ENCODE data around the gene PPARD. TPM values are rescaled to one million over a fixed set of nuclear protein-coding genes. Genes with fewer than 3 reads are reported as not detected.

PPARD gene
- total and polyA plus RNA-seq, 2 donors from 2014 or later, result 13.2 to 24.4 TPM

DNA sequence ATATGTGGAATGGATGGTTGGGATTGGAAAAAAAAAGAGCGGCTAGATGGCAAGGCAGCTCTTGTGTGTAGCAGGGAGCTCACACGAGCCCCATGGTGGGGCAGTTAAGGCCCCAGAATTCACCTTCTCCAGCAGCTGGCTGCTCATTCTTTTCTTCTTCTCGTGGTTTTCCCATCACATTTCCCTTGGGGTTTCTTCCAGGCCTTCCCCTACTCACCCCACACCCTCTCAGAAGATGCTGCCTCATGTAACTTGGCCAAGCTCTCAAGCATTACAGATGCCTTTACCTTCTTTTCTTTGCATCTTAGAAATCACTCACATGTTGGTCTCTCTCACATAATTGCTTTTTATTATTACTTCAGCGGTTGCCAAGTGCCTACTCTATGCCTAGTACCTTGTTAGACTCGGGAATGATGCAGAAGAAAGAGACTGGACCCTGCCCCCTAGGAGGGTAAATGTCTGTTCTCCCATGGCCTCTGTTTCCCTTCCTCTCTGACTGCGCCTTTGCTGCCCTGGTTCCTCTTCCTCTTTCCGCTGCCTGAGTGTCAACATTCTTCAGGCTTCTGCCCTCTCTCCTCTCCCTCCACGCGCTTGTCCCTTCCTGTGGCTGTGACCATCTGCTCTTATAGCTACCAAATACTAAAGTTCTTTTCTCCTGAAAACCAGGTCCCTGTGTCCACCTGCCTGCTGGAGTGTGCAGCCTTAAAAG is 28.6 kb downstream of the PPARD start:
- Histone ChIP-seq H3K27me3 (ENCODE audit: control insufficient read depth, insufficient read depth, low read length) (no peaks in the 10 kb centered on the region), H3K36me3 (ENCODE audit: control insufficient read depth in 2 of 3, insufficient read depth in 3 of 3, low read length in 3 of 3) (no peaks in the 10 kb centered on the region), H3K4me1 (ENCODE audit: control insufficient read depth in 2 of 3, insufficient read depth in 2 of 3, low read depth in 1 of 3, low read length in 3 of 3) (peaks cover 0 to 18% (median 8%) of the 10 kb centered on the region in 3 donors), H3K27ac (ENCODE audit: low read depth in 2 of 2, low read length in 2 of 2) (peak overlapping the region in 1 of 2 donors; percentile 5), H3K9ac (ENCODE audit: low read length in 3 of 3) (no peak overlapping the region), H3K9me3 (ENCODE audit: control insufficient read depth in 2 of 3, insufficient read depth in 1 of 3, low read length in 3 of 3) (no peaks in the 10 kb centered on the region), H3K4me3 (ENCODE audit: low read length in 3 of 3) (no peak overlapping the region)
- intact Hi-C loops (cut with DNase I), result no loop called here
- FAIRE-seq (no peak), DNase-seq (peak in 2 of 5 donors; percentile 17 to 32)
- TF ChIP-seq, protein P1, sequence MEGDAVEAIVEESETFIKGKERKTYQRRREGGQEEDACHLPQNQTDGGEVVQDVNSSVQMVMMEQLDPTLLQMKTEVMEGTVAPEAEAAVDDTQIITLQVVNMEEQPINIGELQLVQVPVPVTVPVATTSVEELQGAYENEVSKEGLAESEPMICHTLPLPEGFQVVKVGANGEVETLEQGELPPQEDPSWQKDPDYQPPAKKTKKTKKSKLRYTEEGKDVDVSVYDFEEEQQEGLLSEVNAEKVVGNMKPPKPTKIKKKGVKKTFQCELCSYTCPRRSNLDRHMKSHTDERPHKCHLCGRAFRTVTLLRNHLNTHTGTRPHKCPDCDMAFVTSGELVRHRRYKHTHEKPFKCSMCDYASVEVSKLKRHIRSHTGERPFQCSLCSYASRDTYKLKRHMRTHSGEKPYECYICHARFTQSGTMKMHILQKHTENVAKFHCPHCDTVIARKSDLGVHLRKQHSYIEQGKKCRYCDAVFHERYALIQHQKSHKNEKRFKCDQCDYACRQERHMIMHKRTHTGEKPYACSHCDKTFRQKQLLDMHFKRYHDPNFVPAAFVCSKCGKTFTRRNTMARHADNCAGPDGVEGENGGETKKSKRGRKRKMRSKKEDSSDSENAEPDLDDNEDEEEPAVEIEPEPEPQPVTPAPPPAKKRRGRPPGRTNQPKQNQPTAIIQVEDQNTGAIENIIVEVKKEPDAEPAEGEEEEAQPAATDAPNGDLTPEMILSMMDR (IDR thresholded peaks at IDR 0.05; ENCODE audit: borderline replicate concordance, extremely low read depth, insufficient read depth), result no peak

- TF ChIP-seq, protein P1 (IDR thresholded peaks at IDR 0.05; ENCODE audit: borderline replicate concordance, extremely low read depth, insufficient read depth), result no peak
- H3K4me1 ChIP-seq (ENCODE audit: control insufficient read depth in 2 of 3, insufficient read depth in 2 of 3, low read depth in 1 of 3, low read length in 3 of 3), result peaks cover 0 to 18% (median 8%) of the 10 kb centered on the region in 3 donors
- H3K9ac ChIP-seq (ENCODE audit: low read length in 3 of 3), result no peak overlapping the region
- DNase-seq (no peak), FAIRE-seq (no peak)
- H3K27ac ChIP-seq (ENCODE audit: low read depth in 2 of 2, low read length in 2 of 2), result no peak overlapping the region
- no peaks in the 10 kb centered on the region for H3K9me3 ChIP-seq (ENCODE audit: control insufficient read depth in 2 of 3, insufficient read depth in 1 of 3, low read length in 3 of 3)
- no peaks in the 10 kb centered on the region for H3K36me3 ChIP-seq (ENCODE audit: control insufficient read depth in 2 of 3, insufficient read depth in 3 of 3, low read length in 3 of 3)
- intact Hi-C loops (cut with DNase I), result no loop called here
- no peak overlapping the region for H3K4me3 ChIP-seq (ENCODE audit: low read length in 3 of 3)
- H3K27me3 ChIP-seq (ENCODE audit: control insufficient read depth, insufficient read depth, low read length), result no peaks in the 10 kb centered on the region
These were observed 29.3 kb downstream of the PPARD start for GRCh38 chr6:35371494-35372262.

GRCh38 chr6:35372633-35373032 is 30.3 kb downstream of the PPARD start:
- Histone ChIP-seq H3K9ac (ENCODE audit: low read length in 3 of 3) (no peak overlapping the region), H3K4me3 (ENCODE audit: low read length in 3 of 3) (no peak overlapping the region), H3K4me1 (ENCODE audit: control insufficient read depth in 2 of 3, insufficient read depth in 2 of 3, low read depth in 1 of 3, low read length in 3 of 3) (peaks cover 0 to 18% (median 8%) of the 10 kb centered on the region in 3 donors), H3K9me3 (ENCODE audit: control insufficient read depth in 2 of 3, insufficient read depth in 1 of 3, low read length in 3 of 3) (no peaks in the 10 kb centered on the region), H3K27ac (ENCODE audit: low read depth in 2 of 2, low read length in 2 of 2) (no peak overlapping the region), H3K36me3 (ENCODE audit: control insufficient read depth in 2 of 3, insufficient read depth in 3 of 3, low read length in 3 of 3) (no peaks in the 10 kb centered on the region), H3K27me3 (ENCODE audit: control insufficient read depth, insufficient read depth, low read length) (no peaks in the 10 kb centered on the region)
- no peak for DNase-seq
- no peak for FAIRE-seq
- intact Hi-C loops (cut with DNase I), result no loop called here
- TF ChIP-seq, protein P1 (IDR thresholded peaks at IDR 0.05; ENCODE audit: borderline replicate concordance, extremely low read depth, insufficient read depth), result no peak
